Measurements from ENCODE around the gene SPHK2. TPM values are rescaled to one million over a fixed set of nuclear protein-coding genes. Genes with fewer than 3 reads are reported as not detected.
"Not testable (repeated sequence)": the region's sequence is repeated elsewhere in the genome, so short reads cannot be mapped to it uniquely, and the experiment has no call there.

The SPHK2 gene
- total RNA-seq, 1 donor from 2014 or later = 7.2 TPM

DNA sequence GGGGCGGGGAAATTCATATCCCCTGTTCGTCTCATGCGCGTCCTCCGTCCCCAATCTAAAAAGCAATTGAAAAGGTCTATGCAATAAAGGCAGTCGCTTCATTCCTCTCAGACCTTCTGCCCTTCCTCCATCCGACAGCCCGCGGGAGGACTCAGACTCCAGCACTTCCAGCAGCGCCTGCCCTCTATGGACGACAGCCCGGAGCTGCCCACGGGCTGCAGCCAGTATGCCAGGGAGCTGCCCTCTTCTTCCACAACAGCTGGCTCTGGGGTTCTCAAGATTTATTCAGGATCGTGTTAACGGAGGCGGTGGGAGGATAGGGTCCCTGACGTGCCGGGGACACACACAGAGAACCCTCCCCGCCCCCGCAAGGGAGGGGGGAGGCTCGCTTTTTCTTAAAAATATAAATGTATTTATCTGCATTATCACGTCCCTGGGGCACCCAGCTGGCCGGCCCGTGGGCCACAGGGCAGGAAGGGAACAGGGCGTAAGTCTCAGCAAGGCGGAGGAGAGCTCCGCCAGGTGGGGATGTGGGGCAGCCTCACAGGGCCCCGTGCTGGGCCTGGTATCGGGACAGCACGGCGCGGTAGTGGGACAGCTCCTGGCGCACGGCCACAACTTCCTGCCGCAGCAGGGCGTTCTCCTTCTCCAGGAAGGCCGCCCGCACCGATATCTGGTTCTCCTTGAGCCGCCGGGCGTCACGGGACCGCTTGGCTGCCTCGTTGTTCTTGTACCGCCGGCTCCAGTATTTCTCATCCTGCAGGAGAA is 11.2 kb downstream of the SPHK2 start:
- Histone ChIP-seq H3K9ac (no peak overlapping the region), H3K27ac (peak overlapping the region; percentile 42), H3K36me3 (no peaks in the 10 kb centered on the region), H3F3A (ENCODE audit: low read depth) (peaks cover 49% of the 10 kb centered on the region), H3K27me3 (no peaks in the 10 kb centered on the region), H4K20me1 (ENCODE audit: low read depth) (peaks cover 39% of the 10 kb centered on the region), H2AFZ (replicated peaks) (no peak overlapping the region), H3K9me3 (ENCODE audit: low read depth) (no peaks in the 10 kb centered on the region), H3K4me2 (peak overlapping the region; percentile 70), H3K79me2 (ENCODE audit: low read depth) (peaks cover 10% of the 10 kb centered on the region), H3K4me3 (peak overlapping the region; percentile 37), H3K4me1 (peaks cover 23% of the 10 kb centered on the region)
- peak overlapping the region; percentile 69 for H3K4me3 Mint-ChIP-seq
- no peaks in the 10 kb centered on the region for H3K9me3 Mint-ChIP-seq
- peaks cover 2% of the 10 kb centered on the region for H3K36me3 Mint-ChIP-seq
- H3K4me1 Mint-ChIP-seq = peaks cover 55% of the 10 kb centered on the region
- TF ChIP-seq, protein P1, sequence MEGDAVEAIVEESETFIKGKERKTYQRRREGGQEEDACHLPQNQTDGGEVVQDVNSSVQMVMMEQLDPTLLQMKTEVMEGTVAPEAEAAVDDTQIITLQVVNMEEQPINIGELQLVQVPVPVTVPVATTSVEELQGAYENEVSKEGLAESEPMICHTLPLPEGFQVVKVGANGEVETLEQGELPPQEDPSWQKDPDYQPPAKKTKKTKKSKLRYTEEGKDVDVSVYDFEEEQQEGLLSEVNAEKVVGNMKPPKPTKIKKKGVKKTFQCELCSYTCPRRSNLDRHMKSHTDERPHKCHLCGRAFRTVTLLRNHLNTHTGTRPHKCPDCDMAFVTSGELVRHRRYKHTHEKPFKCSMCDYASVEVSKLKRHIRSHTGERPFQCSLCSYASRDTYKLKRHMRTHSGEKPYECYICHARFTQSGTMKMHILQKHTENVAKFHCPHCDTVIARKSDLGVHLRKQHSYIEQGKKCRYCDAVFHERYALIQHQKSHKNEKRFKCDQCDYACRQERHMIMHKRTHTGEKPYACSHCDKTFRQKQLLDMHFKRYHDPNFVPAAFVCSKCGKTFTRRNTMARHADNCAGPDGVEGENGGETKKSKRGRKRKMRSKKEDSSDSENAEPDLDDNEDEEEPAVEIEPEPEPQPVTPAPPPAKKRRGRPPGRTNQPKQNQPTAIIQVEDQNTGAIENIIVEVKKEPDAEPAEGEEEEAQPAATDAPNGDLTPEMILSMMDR (IDR thresholded peaks at IDR 0.05) = peak; percentile 33
- TF ChIP-seq EZH2 (IDR thresholded peaks at IDR 0.05) = peak; percentile 30
- TF ChIP-seq EZH2phosphoT487 (IDR thresholded peaks at IDR 0.05) = no peak
- H3K27ac Mint-ChIP-seq = no peak overlapping the region
- H3K27me3 Mint-ChIP-seq (ENCODE audit: insufficient read depth, low read depth) = peaks cover 4% of the 10 kb centered on the region
- DNase-seq (ENCODE audit: low spot score) = peak; percentile 80

DNA sequence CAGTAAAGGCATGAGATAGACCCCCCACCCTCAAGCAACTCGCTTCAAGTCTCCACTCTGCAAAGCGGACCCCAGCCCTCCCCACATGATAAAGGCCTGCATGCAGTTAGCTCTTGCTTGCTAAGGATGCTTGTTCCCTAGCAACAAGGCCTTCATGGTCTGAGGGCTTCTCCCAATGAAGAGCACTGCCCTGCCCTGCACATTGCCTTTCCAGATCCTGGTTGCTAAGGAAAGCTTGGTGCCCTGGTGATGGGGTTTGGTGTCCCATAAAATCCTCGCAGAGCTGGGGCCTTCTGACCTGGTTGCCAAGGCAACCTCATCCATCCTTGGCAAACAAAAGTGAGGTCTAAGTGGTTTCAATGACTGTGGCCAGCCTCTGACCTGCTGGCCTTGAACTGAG is 11.9 kb downstream of the SPHK2 start:
- H3K27me3 Mint-ChIP-seq (ENCODE audit: insufficient read depth, low read depth) = peaks cover 4% of the 10 kb centered on the region
- no peak for DNase-seq (ENCODE audit: low spot score)
- peak overlapping the region; percentile 37 for H3K4me3 ChIP-seq
- no peak overlapping the region for H3K27ac Mint-ChIP-seq
- H3K9me3 Mint-ChIP-seq = no peaks in the 10 kb centered on the region
- H3K4me3 Mint-ChIP-seq = peak overlapping the region; percentile 50
- peaks cover 2% of the 10 kb centered on the region for H3K36me3 Mint-ChIP-seq
- H2AFZ ChIP-seq (replicated peaks) = no peak overlapping the region
- no peak overlapping the region for H3K9ac ChIP-seq
- H3F3A ChIP-seq (ENCODE audit: low read depth) = peaks cover 54% of the 10 kb centered on the region
- peaks cover 36% of the 10 kb centered on the region for H4K20me1 ChIP-seq (ENCODE audit: low read depth)
- peaks cover 57% of the 10 kb centered on the region for H3K4me1 Mint-ChIP-seq
- H3K9me3 ChIP-seq (ENCODE audit: low read depth) = no peaks in the 10 kb centered on the region
- H3K27me3 ChIP-seq = no peaks in the 10 kb centered on the region
- peaks cover 9% of the 10 kb centered on the region for H3K79me2 ChIP-seq (ENCODE audit: low read depth)
- H3K4me1 ChIP-seq = peaks cover 23% of the 10 kb centered on the region
- TF ChIP-seq EZH2 (IDR thresholded peaks at IDR 0.05) (no peak), EZH2phosphoT487 (IDR thresholded peaks at IDR 0.05) (no peak)
- TF ChIP-seq, protein P1 (IDR thresholded peaks at IDR 0.05) = no peak
- no peak overlapping the region for H3K27ac ChIP-seq
- H3K4me2 ChIP-seq = peak overlapping the region; percentile 70
- H3K36me3 ChIP-seq = no peaks in the 10 kb centered on the region

- H3K36me3 ChIP-seq = not testable (repeated sequence)
Measured at GRCh38 chr19:48632286-48632685, 13.0 kb downstream of the SPHK2 start.

GRCh38 chr19:48632692-48633147 is 13.4 kb downstream of the SPHK2 start:
- peaks cover 35% of the 10 kb centered on the region for H4K20me1 ChIP-seq (ENCODE audit: low read depth)
- H3K9ac ChIP-seq = no peak overlapping the region
- peaks cover 23% of the 10 kb centered on the region for H3K4me1 ChIP-seq
- TF ChIP-seq EZH2phosphoT487 (IDR thresholded peaks at IDR 0.05) (no peak), EZH2 (IDR thresholded peaks at IDR 0.05) (no peak)
- TF ChIP-seq, protein P1 (IDR thresholded peaks at IDR 0.05) = no peak
- H3K27ac ChIP-seq = no peak overlapping the region
- H2AFZ ChIP-seq (replicated peaks) = no peak overlapping the region
- no peak overlapping the region for H3K4me3 ChIP-seq
- peaks cover 10% of the 10 kb centered on the region for H3K79me2 ChIP-seq (ENCODE audit: low read depth)
- no peaks in the 10 kb centered on the region for H3K9me3 Mint-ChIP-seq
- no peaks in the 10 kb centered on the region for H3K9me3 ChIP-seq (ENCODE audit: low read depth)
- H3K36me3 ChIP-seq = no peaks in the 10 kb centered on the region
- peaks cover 67% of the 10 kb centered on the region for H3F3A ChIP-seq (ENCODE audit: low read depth)
- H3K27ac Mint-ChIP-seq = no peak overlapping the region
- no peak overlapping the region for H3K4me2 ChIP-seq
- peaks cover 58% of the 10 kb centered on the region for H3K4me1 Mint-ChIP-seq
- peaks cover 2% of the 10 kb centered on the region for H3K36me3 Mint-ChIP-seq
- H3K4me3 Mint-ChIP-seq = peak overlapping the region; percentile 54
- H3K27me3 ChIP-seq = no peaks in the 10 kb centered on the region
- DNase-seq (ENCODE audit: low spot score) = no peak
- peaks cover 7% of the 10 kb centered on the region for H3K27me3 Mint-ChIP-seq (ENCODE audit: insufficient read depth, low read depth)

More at GRCh38 chr19:48632286-48632685, 13.0 kb downstream of the SPHK2 start:
- Histone ChIP-seq H3K4me1 (peaks cover 23% of the 10 kb centered on the region), H3F3A (ENCODE audit: low read depth) (peaks cover 65% of the 10 kb centered on the region), H4K20me1 (ENCODE audit: low read depth) (peaks cover 35% of the 10 kb centered on the region)
- H2AFZ ChIP-seq (replicated peaks); H3K27ac ChIP-seq; H3K4me2 ChIP-seq; H3K9me3 Mint-ChIP-seq; H3K4me3 ChIP-seq; DNase-seq (ENCODE audit: low spot score); H3K79me2 ChIP-seq (ENCODE audit: low read depth); H3K36me3 Mint-ChIP-seq; H3K27me3 ChIP-seq; H3K27me3 Mint-ChIP-seq (ENCODE audit: insufficient read depth, low read depth); H3K27ac Mint-ChIP-seq; H3K9me3 ChIP-seq (ENCODE audit: low read depth); H3K9ac ChIP-seq: not testable (repeated sequence)
- Mint-ChIP-seq H3K4me1 (peaks cover 57% of the 10 kb centered on the region), H3K4me3 (peak overlapping the region; percentile 54)
